ENCODE measurements around the gene CPLX3. TPM values are rescaled to one million over a fixed set of nuclear protein-coding genes. Genes with fewer than 3 reads are reported as not detected.

CPLX3 gene
- total and polyA plus RNA-seq, 2 of the 8 experiments (the other 6 are each of a cell fraction or from before 2014, with no cell fraction given): 0.17 TPM; not detected in 1

DNA sequence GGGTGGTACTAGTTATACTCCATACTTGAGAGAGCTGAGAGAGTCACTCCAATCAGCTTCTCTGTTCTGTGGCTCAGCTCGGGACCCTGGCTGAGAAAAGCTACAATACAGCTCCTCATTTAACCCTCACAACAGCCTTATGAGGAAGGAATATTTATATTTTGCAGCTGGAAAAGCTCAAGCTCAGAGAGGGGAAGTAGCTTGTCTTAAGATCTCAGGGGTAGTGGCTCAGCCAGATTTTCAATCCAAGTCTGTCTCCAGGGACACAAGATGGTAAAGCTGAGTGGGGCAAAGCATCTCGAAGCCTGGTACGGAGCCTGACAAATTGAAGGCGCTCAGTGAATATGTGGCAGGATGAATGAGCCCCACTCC lies 31.9 kb downstream of the CPLX3 start:
- no peak overlapping the region for H4K8ac ChIP-seq (ENCODE audit: extremely low read depth, insufficient read depth, low read length)
- H3K4me3 ChIP-seq (ENCODE audit: extremely low read depth in 1 of 4, insufficient read depth in 2 of 4, low read depth in 3 of 4, low read length in 4 of 4): no peak overlapping the region
- H3K9me3 ChIP-seq (ENCODE audit: insufficient read depth in 2 of 2, low read depth in 1 of 2, low read length in 1 of 2): no peaks in the 10 kb centered on the region
- no peak for FAIRE-seq
- no peak overlapping the region for H2AFZ ChIP-seq (ENCODE audit: low read length)
- H2BK120ac ChIP-seq (replicated peaks; ENCODE audit: low read depth, low read length): no peak overlapping the region
- no peak overlapping the region for H4K91ac ChIP-seq (replicated peaks; ENCODE audit: insufficient read length, low read length)
- H3K14ac ChIP-seq (ENCODE audit: insufficient read length): no peak overlapping the region
- CTCF ChIA-PET (ENCODE audit: partially characterized antibody): interaction anchor here (0.6 to 2.4 kb wide), 11 partner anchors 9 to 351 kb away, joined by 3 to 14 read pairs (median 3); no protein-coding TSS in a partner anchor
- H3K9ac ChIP-seq (replicated peaks in 1 of 4; ENCODE audit: extremely low read depth in 1 of 4, low read depth in 3 of 4, low read length in 3 of 4): no peak overlapping the region
- H3K79me1 ChIP-seq (ENCODE audit: low read depth, low read length): peaks cover 6% of the 10 kb centered on the region
- no peak for DNase-seq (ENCODE audit: low read depth in 1 of 2, low spot score in 2 of 2)
- peaks cover 0 to 4% of the 10 kb centered on the region in 2 experiments; a peak in 1 of 4 replicates for H3K79me2 ChIP-seq (ENCODE audit: control insufficient read depth in 1 of 2, insufficient read depth in 2 of 2, low read length in 2 of 2)
- H3K36me3 ChIP-seq (ENCODE audit: control insufficient read depth in 2 of 4, insufficient read depth in 4 of 4, low read length in 3 of 4): peaks cover 0 to 4% (median 1%) of the 10 kb centered on the region in 4 experiments; a peak in 5 of 8 replicates
- peaks cover 0 to 7% of the 10 kb centered on the region in 2 experiments for H4K20me1 ChIP-seq (replicated peaks in 1 of 2; ENCODE audit: control insufficient read depth in 1 of 2, insufficient read depth in 2 of 2, low read length in 2 of 2)
- TF ChIP-seq KDM1A (IDR thresholded peaks at IDR 0.05; ENCODE audit: borderline replicate concordance, low read length): no peak
- no peak for TF ChIP-seq EZH2 (IDR thresholded peaks at IDR 0.05; ENCODE audit: low read depth, low read length, severe bottlenecking)
- TF ChIP-seq YY1 (IDR thresholded peaks at IDR 0.05; ENCODE audit: low read depth, low read length): no peak
- TF ChIP-seq CBX8 (IDR thresholded peaks at IDR 0.05; ENCODE audit: borderline replicate concordance, low read depth, low read length): no peak
- TF ChIP-seq, protein P1, sequence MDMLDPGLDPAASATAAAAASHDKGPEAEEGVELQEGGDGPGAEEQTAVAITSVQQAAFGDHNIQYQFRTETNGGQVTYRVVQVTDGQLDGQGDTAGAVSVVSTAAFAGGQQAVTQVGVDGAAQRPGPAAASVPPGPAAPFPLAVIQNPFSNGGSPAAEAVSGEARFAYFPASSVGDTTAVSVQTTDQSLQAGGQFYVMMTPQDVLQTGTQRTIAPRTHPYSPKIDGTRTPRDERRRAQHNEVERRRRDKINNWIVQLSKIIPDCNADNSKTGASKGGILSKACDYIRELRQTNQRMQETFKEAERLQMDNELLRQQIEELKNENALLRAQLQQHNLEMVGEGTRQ (IDR thresholded peaks at IDR 0.05; ENCODE audit: low read length): no peak
- TF ChIP-seq SRF (IDR thresholded peaks at IDR 0.05; ENCODE audit: low read depth, low read length): no peak
- TF ChIP-seq, protein P2, sequence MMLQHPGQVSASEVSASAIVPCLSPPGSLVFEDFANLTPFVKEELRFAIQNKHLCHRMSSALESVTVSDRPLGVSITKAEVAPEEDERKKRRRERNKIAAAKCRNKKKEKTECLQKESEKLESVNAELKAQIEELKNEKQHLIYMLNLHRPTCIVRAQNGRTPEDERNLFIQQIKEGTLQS (IDR thresholded peaks at IDR 0.05; ENCODE audit: insufficient read depth, low read depth, low read length): no peak
- TF ChIP-seq FOSL1 (IDR thresholded peaks at IDR 0.05; ENCODE audit: insufficient read depth, low read depth, low read length): no peak
- TF ChIP-seq GABPA (IDR thresholded peaks at IDR 0.05; ENCODE audit: borderline replicate concordance, insufficient read depth, low read length): no peak
- no peak for TF ChIP-seq BCL11A (IDR thresholded peaks at IDR 0.05; ENCODE audit: low read depth in 2 of 2, low read length in 2 of 2)
- TF ChIP-seq TBP (IDR thresholded peaks at IDR 0.05; ENCODE audit: low read depth, low read length): no peak
- H3K23ac ChIP-seq (ENCODE audit: insufficient read length): no peak overlapping the region
- no peaks in the 10 kb centered on the region for H3K27me3 ChIP-seq (replicated peaks in 1 of 4; ENCODE audit: control insufficient read depth in 3 of 4, extremely low read depth in 1 of 4, insufficient read depth in 3 of 4, low read length in 3 of 4)
- WGBS, 2 experiments (ENCODE audit: extremely low coverage in 1 of 2, insufficient coverage in 1 of 2, insufficient read length in 1 of 2, insufficient replicate concordance in 2 of 2, low coverage in 1 of 2, low lambda C conversion rate in 2 of 2, missing lambda C conversion rate in 1 of 2): 99% methylated on average over 4 of the region's 4 CpGs; no CpG with 5 or more reads in 1 of the 2 experiments
- H2BK5ac ChIP-seq (ENCODE audit: low read depth, low read length): no peak overlapping the region
- POLR2A ChIA-PET (ENCODE audit: partially characterized antibody): interaction anchor here (1.0 to 2.0 kb wide), 2 partner anchors 12 to 16 kb away, joined by 3 to 4 read pairs; partner anchors contain the start of gene ULK3
- H3K18ac ChIP-seq (ENCODE audit: extremely low read depth, low read length): no peak overlapping the region
- H2AK5ac ChIP-seq (ENCODE audit: low read depth, low read length): no peak overlapping the region
- H3K4me2 ChIP-seq (ENCODE audit: insufficient read depth in 1 of 2, low read depth in 2 of 2, low read length in 2 of 2): no peak overlapping the region
- H3K4me1 ChIP-seq (replicated peaks in 1 of 4; ENCODE audit: control insufficient read depth in 3 of 4, insufficient read depth in 4 of 4, low read length in 3 of 4): peaks cover 0 to 1% (median 0%) of the 10 kb centered on the region in 4 experiments; a peak in 1 of 7 replicates
- H3K27ac ChIP-seq (ENCODE audit: low read depth, low read length): no peak overlapping the region
- no peak overlapping the region for H3K56ac ChIP-seq (replicated peaks; ENCODE audit: insufficient read length, low read depth, low read length)
- no peak overlapping the region for H2BK20ac ChIP-seq (ENCODE audit: low read length)
- H3K23me2 ChIP-seq (ENCODE audit: low read depth, low read length): no peaks in the 10 kb centered on the region
- H4K5ac ChIP-seq (ENCODE audit: insufficient read length, low read depth, low read length): no peak overlapping the region
- H2BK12ac ChIP-seq (ENCODE audit: low read depth, low read length): no peak overlapping the region
- no peak overlapping the region for H2BK15ac ChIP-seq (ENCODE audit: low read length)
- H3K4ac ChIP-seq (replicated peaks; ENCODE audit: insufficient read length, low read depth, low read length): no peak overlapping the region

Data from H1 (cell line).